Ishikawa (cell line): ENCODE measurements around the gene TP53I13.

Experiments
- CEBPB ChIP-seq: IDR thresholded peaks from 2 replicates; pipeline ENCODE4 v1.6.1; 2012
- CREB1 ChIP-seq: IDR thresholded peaks from 2 replicates; pipeline ENCODE4 v1.6.1; 2012; ENCODE audit warnings: low read depth
- EGR1 ChIP-seq: IDR thresholded peaks from 2 replicates; pipeline ENCODE4 v1.6.1; 2012
- EP300 ChIP-seq: IDR thresholded peaks from 2 replicates; pipeline ENCODE4 v1.6.1; 2012; ENCODE audit warnings: borderline replicate concordance
- FOXM1 ChIP-seq: IDR thresholded peaks from 2 replicates; pipeline ENCODE4 v1.6.1; 2012; ENCODE audit warnings: low read depth, borderline replicate concordance
- NFIC ChIP-seq: IDR thresholded peaks from 2 replicates; pipeline ENCODE4 v1.6.1; 2012
- RAD21 ChIP-seq: IDR thresholded peaks from 2 replicates; pipeline ENCODE4 v1.6.1; 2012; ENCODE audit warnings: low read depth
- TAF1 ChIP-seq: IDR thresholded peaks from 2 replicates; pipeline ENCODE4 v1.6.1; 2012; ENCODE audit warnings: low read depth, mild to moderate bottlenecking
- TCF12 ChIP-seq: IDR thresholded peaks from 2 replicates; pipeline ENCODE4 v1.6.1; 2012; ENCODE audit warnings: low read depth
- TEAD4 ChIP-seq: IDR thresholded peaks from 2 replicates; pipeline ENCODE4 v1.6.1; 2012
- YY1 ChIP-seq: IDR thresholded peaks from 2 replicates; pipeline ENCODE4 v1.6.1; 2012; ENCODE audit warnings: low read depth
- ZBTB7A ChIP-seq: IDR thresholded peaks from 2 replicates; pipeline ENCODE4 v1.6.1; 2012; ENCODE audit warnings: low read depth
- TF ChIP-seq, protein P1 (sequence below): IDR thresholded peaks from 2 replicates; pipeline ENCODE4 v1.6.1; 2012
- TF ChIP-seq, protein P2 (sequence below): IDR thresholded peaks from 2 replicates; pipeline ENCODE4 v1.6.1; 2012
- TF ChIP-seq, protein P3 (sequence below): IDR thresholded peaks from 2 replicates; pipeline ENCODE4 v1.6.1; 2012; ENCODE audit warnings: low read depth, mild to moderate bottlenecking

Gene TP53I13

DNA sequence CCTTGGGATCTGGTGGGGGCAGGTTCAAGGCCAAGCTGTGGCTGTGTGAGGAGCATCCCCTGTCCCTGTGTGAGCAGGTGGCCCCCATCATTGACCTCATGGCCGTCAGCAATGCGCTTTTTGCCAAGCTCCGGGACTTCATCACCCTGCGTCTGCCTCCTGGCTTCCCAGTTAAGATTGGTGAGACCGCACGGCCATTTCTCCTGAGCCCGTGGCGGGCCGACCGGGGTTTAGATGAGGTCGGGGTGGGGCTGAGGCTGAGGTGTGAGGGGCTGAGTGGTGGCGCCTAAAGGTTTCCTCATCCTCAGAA lies 43.5 kb downstream of the TP53I13 start:
- TF ChIP-seq, protein P1, sequence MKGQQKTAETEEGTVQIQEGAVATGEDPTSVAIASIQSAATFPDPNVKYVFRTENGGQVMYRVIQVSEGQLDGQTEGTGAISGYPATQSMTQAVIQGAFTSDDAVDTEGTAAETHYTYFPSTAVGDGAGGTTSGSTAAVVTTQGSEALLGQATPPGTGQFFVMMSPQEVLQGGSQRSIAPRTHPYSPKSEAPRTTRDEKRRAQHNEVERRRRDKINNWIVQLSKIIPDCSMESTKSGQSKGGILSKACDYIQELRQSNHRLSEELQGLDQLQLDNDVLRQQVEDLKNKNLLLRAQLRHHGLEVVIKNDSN: no peak
- TF ChIP-seq NFIC (no peak), CREB1 (no peak), YY1 (no peak), RAD21 (no peak), FOXM1 (no peak), EGR1 (no peak), TAF1 (no peak), TEAD4 (no peak), TCF12 (no peak), ZBTB7A (no peak), CEBPB (no peak), EP300 (no peak)
- TF ChIP-seq, protein P2, sequence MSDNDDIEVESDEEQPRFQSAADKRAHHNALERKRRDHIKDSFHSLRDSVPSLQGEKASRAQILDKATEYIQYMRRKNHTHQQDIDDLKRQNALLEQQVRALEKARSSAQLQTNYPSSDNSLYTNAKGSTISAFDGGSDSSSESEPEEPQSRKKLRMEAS: no peak
- TF ChIP-seq, protein P3, sequence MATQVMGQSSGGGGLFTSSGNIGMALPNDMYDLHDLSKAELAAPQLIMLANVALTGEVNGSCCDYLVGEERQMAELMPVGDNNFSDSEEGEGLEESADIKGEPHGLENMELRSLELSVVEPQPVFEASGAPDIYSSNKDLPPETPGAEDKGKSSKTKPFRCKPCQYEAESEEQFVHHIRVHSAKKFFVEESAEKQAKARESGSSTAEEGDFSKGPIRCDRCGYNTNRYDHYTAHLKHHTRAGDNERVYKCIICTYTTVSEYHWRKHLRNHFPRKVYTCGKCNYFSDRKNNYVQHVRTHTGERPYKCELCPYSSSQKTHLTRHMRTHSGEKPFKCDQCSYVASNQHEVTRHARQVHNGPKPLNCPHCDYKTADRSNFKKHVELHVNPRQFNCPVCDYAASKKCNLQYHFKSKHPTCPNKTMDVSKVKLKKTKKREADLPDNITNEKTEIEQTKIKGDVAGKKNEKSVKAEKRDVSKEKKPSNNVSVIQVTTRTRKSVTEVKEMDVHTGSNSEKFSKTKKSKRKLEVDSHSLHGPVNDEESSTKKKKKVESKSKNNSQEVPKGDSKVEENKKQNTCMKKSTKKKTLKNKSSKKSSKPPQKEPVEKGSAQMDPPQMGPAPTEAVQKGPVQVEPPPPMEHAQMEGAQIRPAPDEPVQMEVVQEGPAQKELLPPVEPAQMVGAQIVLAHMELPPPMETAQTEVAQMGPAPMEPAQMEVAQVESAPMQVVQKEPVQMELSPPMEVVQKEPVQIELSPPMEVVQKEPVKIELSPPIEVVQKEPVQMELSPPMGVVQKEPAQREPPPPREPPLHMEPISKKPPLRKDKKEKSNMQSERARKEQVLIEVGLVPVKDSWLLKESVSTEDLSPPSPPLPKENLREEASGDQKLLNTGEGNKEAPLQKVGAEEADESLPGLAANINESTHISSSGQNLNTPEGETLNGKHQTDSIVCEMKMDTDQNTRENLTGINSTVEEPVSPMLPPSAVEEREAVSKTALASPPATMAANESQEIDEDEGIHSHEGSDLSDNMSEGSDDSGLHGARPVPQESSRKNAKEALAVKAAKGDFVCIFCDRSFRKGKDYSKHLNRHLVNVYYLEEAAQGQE: no peak

DNA sequence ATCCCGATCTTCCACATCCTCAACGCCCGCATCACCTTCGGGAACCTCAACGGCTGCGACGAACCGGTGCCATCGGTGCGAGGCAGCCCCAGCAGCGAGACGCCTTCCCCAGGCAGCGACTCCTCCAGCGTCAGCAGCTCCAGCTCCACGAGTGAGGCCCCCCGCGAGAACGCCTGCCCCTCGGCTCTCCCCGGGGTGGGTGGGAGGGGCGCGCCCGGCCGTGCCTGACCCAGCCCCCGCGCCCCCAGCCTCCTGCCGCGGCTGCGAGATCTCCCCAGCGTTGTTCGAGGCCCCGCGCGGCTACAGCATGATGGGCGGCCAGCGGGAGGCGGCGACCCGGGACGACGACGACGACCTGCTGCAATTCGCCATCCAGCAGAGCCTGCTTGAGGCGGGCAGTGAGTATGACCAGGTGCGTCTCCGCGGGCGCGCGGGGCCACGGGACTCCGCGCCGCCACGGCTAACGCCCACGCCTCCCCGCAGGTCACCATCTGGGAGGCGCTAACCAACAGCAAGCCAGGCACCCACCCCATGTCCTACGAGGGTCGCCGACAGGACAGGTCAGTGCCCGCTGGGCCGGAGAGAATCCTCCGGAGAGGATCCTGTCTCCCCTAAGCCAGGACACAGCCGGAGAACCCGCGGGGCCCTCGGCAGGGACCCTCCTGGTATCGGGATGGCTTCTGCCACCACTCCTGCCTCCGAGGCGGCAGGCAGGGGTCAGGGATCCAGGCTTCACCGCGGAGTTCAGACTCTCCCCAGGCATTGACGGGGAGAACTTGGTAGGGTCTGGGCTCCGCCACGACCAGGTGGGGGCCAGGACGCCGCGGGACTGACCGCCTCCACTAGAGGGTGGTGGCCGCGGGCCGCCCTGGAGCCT lies 44.1 kb downstream of the TP53I13 start:
- no peak for TF ChIP-seq TAF1
- TF ChIP-seq YY1: no peak
- TF ChIP-seq EGR1: no peak
- no peak for TF ChIP-seq NFIC
- no peak for TF ChIP-seq TEAD4
- TF ChIP-seq, protein P2: no peak
- TF ChIP-seq RAD21: no peak

DNA sequence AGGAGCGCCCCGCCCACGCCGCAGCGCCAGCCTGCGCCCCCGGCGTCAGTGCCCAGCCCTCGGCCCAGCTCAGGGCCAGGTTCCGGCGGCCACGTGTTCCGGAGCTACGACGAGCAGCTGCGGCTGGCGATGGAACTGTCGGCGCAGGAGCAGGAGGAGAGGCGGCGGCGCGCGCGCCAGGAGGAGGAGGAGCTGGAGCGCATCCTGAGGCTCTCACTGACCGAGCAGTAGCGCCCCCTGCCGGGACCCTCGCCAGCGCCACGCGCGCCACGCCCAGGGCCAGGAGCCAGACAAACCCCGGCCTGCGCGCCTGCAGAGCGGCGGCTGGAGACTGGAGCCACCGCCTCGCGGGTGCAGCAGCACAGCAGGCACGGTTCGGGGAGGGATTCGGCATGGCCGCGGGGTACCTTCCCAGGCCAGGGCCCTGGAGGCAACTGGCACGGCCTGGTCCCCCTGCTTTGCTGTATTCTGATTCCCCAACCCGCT lies 44.9 kb downstream of the TP53I13 start:
- TF ChIP-seq ZBTB7A: peak; percentile 49; the same call in 1 of the 2 replicates
- TF ChIP-seq CEBPB: no peak
- TF ChIP-seq TCF12: 0 out of 2 replicates have a peak, but pooled peaks have one; percentile 35
- no peak for TF ChIP-seq EP300
- TF ChIP-seq TEAD4: no peak
- TF ChIP-seq TAF1: no peak
- TF ChIP-seq, protein P1: peak; percentile 56
- no peak for TF ChIP-seq CREB1
- TF ChIP-seq YY1: peak; percentile 53; the same call in 1 of the 2 replicates
- TF ChIP-seq EGR1: no peak
- TF ChIP-seq, protein P2: peak; percentile 99
- TF ChIP-seq FOXM1: no peak
- no peak; the same call in 1 of the 2 replicates for TF ChIP-seq NFIC
- peak; percentile 65; the same call in 1 of the 2 replicates for TF ChIP-seq RAD21
- TF ChIP-seq, protein P3: peak; percentile 40; the same call in 1 of the 2 replicates

DNA sequence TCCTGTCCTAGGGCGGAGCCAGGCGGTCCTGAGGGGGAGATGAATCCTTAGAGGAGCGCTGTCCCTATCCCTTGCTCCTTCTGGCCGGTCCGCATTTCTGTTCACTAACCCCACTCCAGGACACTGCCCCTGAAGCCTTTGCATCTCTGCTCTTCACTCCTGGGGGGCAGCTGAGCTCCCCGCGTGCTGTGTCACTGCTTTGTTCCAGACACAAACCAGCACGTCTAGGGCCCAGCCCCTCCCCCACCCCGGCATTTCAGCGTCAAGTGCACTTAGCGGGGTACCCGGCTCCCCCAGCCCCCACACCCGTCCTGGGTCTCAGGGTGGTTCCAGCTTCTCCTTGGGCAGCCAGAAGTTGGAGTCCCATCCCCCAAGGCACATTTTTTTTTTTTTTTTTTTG lies 45.4 kb downstream of the TP53I13 start:
- no peak for TF ChIP-seq TAF1
- TF ChIP-seq, protein P3: no peak
- TF ChIP-seq ZBTB7A: no peak; the same call in 1 of the 2 replicates
- TF ChIP-seq, protein P2: no peak
- TF ChIP-seq, protein P1: no peak
- no peak for TF ChIP-seq YY1
- no peak for TF ChIP-seq NFIC
- no peak for TF ChIP-seq TEAD4
- TF ChIP-seq TCF12: no peak
- no peak for TF ChIP-seq FOXM1
- TF ChIP-seq CEBPB: no peak
